H1 (cell line): Measurements from ENCODE around the gene PDE8A. TPM values are rescaled to one million over a fixed set of nuclear protein-coding genes. Genes with fewer than 3 reads are reported as not detected.

ENCODE experiments used
- CTCF ChIA-PET: fragments of 300-600 bp; sonication (Branson Sonifier 250); formaldehyde crosslinking; loops from one replicate; lab custom pipeline; 2021; ENCODE audit not compliant: partially characterized antibody; lab: Charles Lee
- POLR2A ChIA-PET: fragments of 300-600 bp; sonication (Branson Sonifier 250); formaldehyde crosslinking; loops from one replicate; lab custom pipeline; 2021; ENCODE audit warnings: inconsistent platforms; ENCODE audit not compliant: partially characterized antibody; lab: Charles Lee
- DNase-seq, 2 experiments: peaks; one replicate each; pipeline versions ENCODE4 v3.0.0 to v3.0.0-alpha.2; 2010 to 2022; ENCODE audit warnings: low spot score in 2 of 2, low read depth in 1 of 2, mixed read lengths in 1 of 2
- FAIRE-seq: peaks from 2 replicates; lab custom pipeline; 2011; peaks lifted over from hg19 to GRCh38; lab: Jason Lieb, UNC
- H2AFZ ChIP-seq: 2 replicates; pipeline ENCODE4 v1.8.1; 2012; ENCODE audit warnings: low read length, inconsistent platforms
- H2AK5ac ChIP-seq: 2 replicates; pipeline ENCODE4 v1.6.1; 2013; ENCODE audit warnings: low read depth, low read length
- H2BK120ac ChIP-seq: replicated peaks from 2 replicates; pipeline ENCODE3; 2013; ENCODE audit warnings: low read depth, low read length, inconsistent platforms
- H2BK12ac ChIP-seq: 2 replicates; pipeline ENCODE4 v1.6.1; 2013; ENCODE audit warnings: low read depth, low read length
- H2BK15ac ChIP-seq: 2 replicates; pipeline ENCODE4 v1.6.1; 2013; ENCODE audit warnings: low read length
- H2BK20ac ChIP-seq: 2 replicates; pipeline ENCODE4 v1.6.1; 2013; ENCODE audit warnings: low read length
- H2BK5ac ChIP-seq: 2 replicates; pipeline ENCODE4 v1.6.1; 2013; ENCODE audit warnings: low read depth, low read length
- H3K14ac ChIP-seq: 2 replicates; pipeline ENCODE4 v1.6.1; 2013; ENCODE audit warnings: inconsistent platforms; ENCODE audit not compliant: insufficient read length
- H3K18ac ChIP-seq: 2 replicates; pipeline ENCODE4 v1.6.1; 2013; ENCODE audit warnings: low read length; ENCODE audit errors: extremely low read depth
- H3K23ac ChIP-seq: 2 replicates; pipeline ENCODE4 v1.6.1; 2013; ENCODE audit warnings: inconsistent platforms; ENCODE audit not compliant: insufficient read length
- H3K23me2 ChIP-seq: 2 replicates; pipeline ENCODE4 v1.6.1; 2013; ENCODE audit warnings: low read depth, low read length
- H3K27ac ChIP-seq: 2 replicates; pipeline ENCODE4 v1.6.1; 2011; ENCODE audit warnings: low read depth, low read length, inconsistent platforms
- H3K27me3 ChIP-seq, 4 experiments: replicated peaks in 1 of 4; 1 replicate in 1 of 4; 2 replicates in 3 of 4; pipeline versions ENCODE4 v1.6.1 to v1.8.1; 2011 to 2013; ENCODE audit warnings: low read length in 3 of 4, mild to moderate bottlenecking in 3 of 4, inconsistent platforms in 2 of 4, mixed read lengths in 2 of 4, moderate library complexity in 1 of 4; ENCODE audit not compliant: control insufficient read depth in 3 of 4, insufficient read depth in 3 of 4; ENCODE audit errors: extremely low read depth in 1 of 4
- H3K36me3 ChIP-seq, 4 experiments: 2 replicates each; pipeline versions ENCODE4 v1.6.1 to v1.8.1; 2011 to 2013; ENCODE audit warnings: mild to moderate bottlenecking in 4 of 4, low read length in 3 of 4, moderate library complexity in 2 of 4, control low read depth in 1 of 4, inconsistent platforms in 1 of 4; ENCODE audit not compliant: insufficient read depth in 4 of 4, control insufficient read depth in 2 of 4
- H3K4ac ChIP-seq: replicated peaks from 2 replicates; pipeline ENCODE3; 2013; ENCODE audit warnings: low read length, low read depth, mixed read lengths, inconsistent platforms; ENCODE audit not compliant: insufficient read length
- H3K4me1 ChIP-seq, 4 experiments: replicated peaks in 1 of 4; 1 replicate in 1 of 4; 2 replicates in 3 of 4; pipeline versions ENCODE4 v1.6.1 to v1.8.1; 2011 to 2013; ENCODE audit warnings: low read length in 3 of 4, inconsistent platforms in 2 of 4, mixed read lengths in 1 of 4; ENCODE audit not compliant: insufficient read depth in 4 of 4, control insufficient read depth in 3 of 4
- H3K4me2 ChIP-seq, 2 experiments: 2 replicates each; pipeline versions ENCODE4 v1.6.1 to v1.8.1; 2011 to 2013; ENCODE audit warnings: low read depth in 2 of 2, low read length in 2 of 2, control low read depth in 1 of 2, inconsistent platforms in 1 of 2, mild to moderate bottlenecking in 1 of 2; ENCODE audit not compliant: insufficient read depth in 1 of 2
- H3K4me3 ChIP-seq, 4 experiments: fragments of 200-600, 300-600 bp in 1 of 4; sonication (generic), shearing (Covaris generic), sonication (Bioruptor Twin) in 1 of 4; 2 replicates each; pipeline versions ENCODE4 v1.5.1 to v1.8.1; 2011 to 2016; ENCODE audit warnings: low read length in 4 of 4, low read depth in 3 of 4, control low read depth in 2 of 4, inconsistent platforms in 2 of 4, mild to moderate bottlenecking in 2 of 4, mixed read lengths in 1 of 4, moderate library complexity in 1 of 4; ENCODE audit not compliant: insufficient read depth in 2 of 4; ENCODE audit errors: extremely low read depth in 1 of 4
- H3K56ac ChIP-seq: replicated peaks from 2 replicates; pipeline ENCODE3; 2013; ENCODE audit warnings: low read depth, mild to moderate bottlenecking, mixed read lengths, low read length, inconsistent platforms; ENCODE audit not compliant: insufficient read length
- H3K79me1 ChIP-seq: 2 replicates; pipeline ENCODE4 v1.6.1; 2013; ENCODE audit warnings: low read depth, low read length, control low read depth
- H3K79me2 ChIP-seq, 2 experiments: 2 replicates each; pipeline versions ENCODE4 v1.6.1 to v1.8.1; 2012 to 2013; ENCODE audit warnings: low read length in 2 of 2, mild to moderate bottlenecking in 2 of 2, inconsistent platforms in 1 of 2; ENCODE audit not compliant: insufficient read depth in 2 of 2, control insufficient read depth in 1 of 2
- H3K9ac ChIP-seq, 4 experiments: replicated peaks in 1 of 4; 1 replicate in 1 of 4; 2 replicates in 3 of 4; pipeline versions ENCODE4 v1.6.1 to v1.8.1; 2011 to 2013; ENCODE audit warnings: low read depth in 3 of 4, low read length in 3 of 4, control low read depth in 2 of 4, mild to moderate bottlenecking in 2 of 4, moderate library complexity in 2 of 4, inconsistent platforms in 1 of 4; ENCODE audit errors: extremely low read depth in 1 of 4
- H3K9me3 ChIP-seq, 2 experiments: 2 replicates each; pipeline versions ENCODE4 v1.6.1 to v1.8.1; 2012 to 2013; ENCODE audit warnings: mild to moderate bottlenecking in 2 of 2, moderate library complexity in 2 of 2, control low read depth in 1 of 2, inconsistent platforms in 1 of 2, low read depth in 1 of 2, low read length in 1 of 2, mixed read lengths in 1 of 2; ENCODE audit not compliant: insufficient read depth in 2 of 2
- H4K20me1 ChIP-seq, 2 experiments: replicated peaks in 1 of 2; 2 replicates each; pipeline versions ENCODE3 to v1.8.1; 2011 to 2013; ENCODE audit warnings: inconsistent platforms in 2 of 2, low read length in 2 of 2, mild to moderate bottlenecking in 1 of 2; ENCODE audit not compliant: insufficient read depth in 2 of 2, control insufficient read depth in 1 of 2
- H4K5ac ChIP-seq: 2 replicates; pipeline ENCODE4 v1.6.1; 2013; ENCODE audit warnings: low read length, low read depth, mixed read lengths, inconsistent platforms; ENCODE audit not compliant: insufficient read length
- H4K8ac ChIP-seq: 2 replicates; pipeline ENCODE4 v1.8.0; 2013; ENCODE audit warnings: mild to moderate bottlenecking, moderate library complexity, low read length, inconsistent platforms; ENCODE audit not compliant: insufficient read depth; ENCODE audit errors: extremely low read depth
- H4K91ac ChIP-seq: replicated peaks from 2 replicates; pipeline ENCODE3; 2013; ENCODE audit warnings: low read length, mixed read lengths, inconsistent platforms; ENCODE audit not compliant: insufficient read length
- CTBP2 ChIP-seq: IDR thresholded peaks from 2 replicates; pipeline ENCODE4 v1.7.0; 2011; ENCODE audit warnings: borderline replicate concordance, mild to moderate bottlenecking, moderate library complexity, mixed read lengths, low read length; ENCODE audit not compliant: insufficient read depth, insufficient read length
- NANOG ChIP-seq: IDR thresholded peaks from 2 replicates; pipeline ENCODE4 v1.6.1; 2011; ENCODE audit warnings: low read length, low read depth, mild to moderate bottlenecking, inconsistent platforms; ENCODE audit not compliant: insufficient read depth, poor library complexity, severe bottlenecking
- SIRT6 ChIP-seq: IDR thresholded peaks from one replicate; pipeline ENCODE4 v1.7.1; 2012; ENCODE audit warnings: low read length, inconsistent platforms
- TCF12 ChIP-seq: IDR thresholded peaks from 2 replicates; pipeline ENCODE4 v1.6.1; 2011; ENCODE audit warnings: low read depth, mild to moderate bottlenecking, low read length
- WGBS, 2 experiments: shearing (Covaris generic) in 1 of 2; methylation state at CpG; one replicate each; pipeline versions ENCODE4 v1.1.6 to v1.1.7; 2013 to 2015; ENCODE audit warnings: low lambda C conversion rate in 2 of 2, mixed read lengths in 2 of 2, inconsistent platforms in 1 of 2, low coverage in 1 of 2, missing lambda C conversion rate in 1 of 2; ENCODE audit not compliant: insufficient replicate concordance in 2 of 2, insufficient coverage in 1 of 2, insufficient read length in 1 of 2; ENCODE audit errors: extremely low coverage in 1 of 2, missing lambda C conversion rate in 1 of 2; 5-methylcytosine and 5-hydroxymethylcytosine counted together
- polyA plus RNA-seq, 7 experiments: library from polyadenylated mRNA; depleted of rRNA in 3 of 7; stranded (reverse) in 5 of 7; unstranded in 2 of 7; fragments of >200 nt in 5 of 7; fragments of 200-250 nt in 2 of 7; gene quantifications; 1 replicate in 5 of 7; 2 replicates in 1 of 7; 4 replicates in 1 of 7; pipeline versions ENCODE4 v1.2.1 to v1.2.3, GENCODE V29; 2011 to 2013; ENCODE audit warnings: missing spikeins in 2 of 7, mixed read lengths in 2 of 7
- total RNA-seq: library from RNA; stranded (reverse); fragmentation: NEBNext Ultra II Directional; extraction: Animal tissue kit (Norgen Biotek cat#: 25700); gene quantifications from 2 replicates; pipeline ENCODE4 v1.2.1, GENCODE V29; 2021

The PDE8A gene
- total and polyA plus RNA-seq, 2 of the 8 experiments (the other 6 are each of a cell fraction or from before 2014, with no cell fraction given), result 6.9 to 7.8 TPM

DNA sequence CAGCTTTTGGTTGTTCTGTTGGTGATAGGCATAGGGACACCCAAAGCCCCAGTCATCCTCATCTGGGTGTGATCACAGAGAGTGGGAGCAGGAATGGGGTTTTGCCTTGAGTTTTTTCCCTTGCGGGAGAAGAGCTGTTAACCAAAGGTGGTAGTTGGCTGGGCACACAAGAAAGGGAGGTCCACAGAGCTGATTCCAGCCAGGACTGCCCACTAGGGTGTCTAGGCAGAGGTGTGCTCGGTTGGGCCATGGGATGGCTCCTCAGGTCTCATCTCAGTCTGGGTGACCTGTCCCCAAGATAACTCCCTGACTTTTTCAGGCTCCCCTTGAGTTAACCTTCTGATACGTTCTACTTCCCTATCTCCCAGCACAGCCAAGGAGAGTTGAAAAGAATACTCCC, 134.8 kb downstream of the PDE8A start:
- no peak for FAIRE-seq
- POLR2A ChIA-PET, result no interaction called here
- H3K23ac ChIP-seq, result no peak overlapping the region
- no peaks in the 10 kb centered on the region for H3K79me2 ChIP-seq
- no peak overlapping the region for H3K4me3 ChIP-seq
- H2BK120ac ChIP-seq, result no peak overlapping the region
- no peaks in the 10 kb centered on the region for H3K79me1 ChIP-seq
- H4K91ac ChIP-seq, result no peak overlapping the region
- no peak overlapping the region for H4K5ac ChIP-seq
- H3K23me2 ChIP-seq, result no peaks in the 10 kb centered on the region
- no peak overlapping the region for H2BK5ac ChIP-seq
- DNase-seq, result no peak
- H3K27me3 ChIP-seq, result no peaks in the 10 kb centered on the region
- CTCF ChIA-PET, result interaction anchor here (0.6 kb wide), 1 partner anchor 480 kb away, joined by 4 read pairs; no protein-coding TSS in a partner anchor
- H3K9me3 ChIP-seq, result no peaks in the 10 kb centered on the region
- no peaks in the 10 kb centered on the region for H3K4me1 ChIP-seq
- H3K14ac ChIP-seq, result no peak overlapping the region
- no peaks in the 10 kb centered on the region for H4K20me1 ChIP-seq
- H3K18ac ChIP-seq, result no peak overlapping the region
- H3K27ac ChIP-seq, result no peak overlapping the region
- no peak overlapping the region for H3K56ac ChIP-seq
- H3K9ac ChIP-seq, result no peak overlapping the region
- WGBS, 2 experiments, result 97% methylated on average over 3 of the region's 3 CpGs; no CpG with 5 or more reads in 1 of the 2 experiments
- no peak overlapping the region for H2BK12ac ChIP-seq
- H3K36me3 ChIP-seq, result peaks cover 0 to 4% (median 0%) of the 10 kb centered on the region in 4 experiments; a peak in 1 of 8 replicates
- no peak overlapping the region for H2AK5ac ChIP-seq
- no peak overlapping the region for H3K4me2 ChIP-seq
- H4K8ac ChIP-seq, result no peak overlapping the region
- no peak for TF ChIP-seq TCF12
- no peak for TF ChIP-seq NANOG
- TF ChIP-seq CTBP2, result no peak
- TF ChIP-seq SIRT6, result no peak
- no peak overlapping the region for H3K4ac ChIP-seq
- H2AFZ ChIP-seq, result no peak overlapping the region
- H2BK15ac ChIP-seq, result no peak overlapping the region
- no peak overlapping the region for H2BK20ac ChIP-seq
